Upper lobe of left lung (tissue), 6 donors: ENCODE measurements around the gene KLHL40. TPM values are rescaled to one million over a fixed set of nuclear protein-coding genes. Genes with fewer than 3 reads are reported as not detected.

Experiments used
- ATAC-seq, 2 donors: fragments of 200-7000 bp; cut with Tn5 transposase; one replicate each; pipeline ENCODE4 v1.9.1; 2022; ENCODE audit warnings: mild to moderate bottlenecking in 2 of 2, moderate library complexity in 2 of 2; ENCODE audit not compliant: low FRiP score in 2 of 2
- DNase-seq, 2 donors: peaks; one replicate each; pipeline ENCODE4 v3.0.0-alpha.2; 2019 to 2020
- H3K27ac ChIP-seq, 4 donors: fragments of 200-600 bp; sonication (generic); one replicate each; pipeline ENCODE4 v1.5.1; 2016 to 2019
- H3K27me3 ChIP-seq, 4 donors: fragments of 200-600 bp; sonication (generic); one replicate each; pipeline ENCODE4 v1.5.1; 2017 to 2019
- H3K36me3 ChIP-seq, 4 donors: fragments of 200-600 bp; sonication (generic); one replicate each; pipeline ENCODE4 v1.5.1; 2016 to 2019
- H3K4me1 ChIP-seq, 4 donors: fragments of 200-600 bp; sonication (generic); one replicate each; pipeline ENCODE4 v1.5.1; 2018 to 2019
- H3K4me3 ChIP-seq, 4 donors: fragments of 200-600 bp; sonication (generic); one replicate each; pipeline ENCODE4 v1.5.1; 2017 to 2019; ENCODE audit warnings: mild to moderate bottlenecking in 2 of 4, moderate library complexity in 1 of 4
- H3K9me3 ChIP-seq, 4 donors: fragments of 200-600 bp; sonication (generic); one replicate each; pipeline ENCODE4 v1.5.1; 2018 to 2019
- EP300 ChIP-seq, 4 donors: sonication (generic); formaldehyde crosslinking; IDR thresholded peaks; one replicate each; pipeline ENCODE4 v1.5.1; 2017; ENCODE audit warnings: antibody characterized with exemption in 4 of 4, control low read depth in 2 of 4
- POLR2A ChIP-seq, 4 donors: fragments of 450-650 bp; IDR thresholded peaks; one replicate each; pipeline ENCODE4 v1.5.1; 2016 to 2017; ENCODE audit warnings: antibody characterized with exemption in 4 of 4, mild to moderate bottlenecking in 2 of 4
- POLR2AphosphoS5 ChIP-seq, 2 donors: sonication (generic); formaldehyde crosslinking; IDR thresholded peaks; one replicate each; pipeline ENCODE4 v1.5.1; 2017; ENCODE audit warnings: antibody characterized with exemption in 2 of 2
- WGBS, 2 donors: methylation state at CpG; one replicate each; pipeline ENCODE4 v1.1.5; 2017 to 2018; 5-methylcytosine and 5-hydroxymethylcytosine counted together
- total RNA-seq, 6 donors: library from RNA; depleted of rRNA in 4 of 6; stranded (reverse); fragments of >200 nt in 4 of 6; gene quantifications; one replicate each; pipeline versions ENCODE4 v1.1.0 to v1.2.1, GENCODE V29; 2016 to 2021
- TF ChIP-seq, protein P1 (sequence below), 6 experiments: fragments of 450-650 bp in 4 of 6; fragments of 200-600 bp in 2 of 6; sonication (generic) in 2 of 6; IDR thresholded peaks; one replicate each; pipeline ENCODE4 v1.5.1; 2016 to 2019; ENCODE audit warnings: antibody characterized with exemption in 6 of 6
- donor health status: DM: no; HTN: no; CAD: no; lungs with moderate emphysema.
- donor health status: DM: no; HTN: yes; CAD: no; lungs with severe emphysema.

Gene KLHL40
- total RNA-seq, 6 donors from 2014 or later = not detected

DNA sequence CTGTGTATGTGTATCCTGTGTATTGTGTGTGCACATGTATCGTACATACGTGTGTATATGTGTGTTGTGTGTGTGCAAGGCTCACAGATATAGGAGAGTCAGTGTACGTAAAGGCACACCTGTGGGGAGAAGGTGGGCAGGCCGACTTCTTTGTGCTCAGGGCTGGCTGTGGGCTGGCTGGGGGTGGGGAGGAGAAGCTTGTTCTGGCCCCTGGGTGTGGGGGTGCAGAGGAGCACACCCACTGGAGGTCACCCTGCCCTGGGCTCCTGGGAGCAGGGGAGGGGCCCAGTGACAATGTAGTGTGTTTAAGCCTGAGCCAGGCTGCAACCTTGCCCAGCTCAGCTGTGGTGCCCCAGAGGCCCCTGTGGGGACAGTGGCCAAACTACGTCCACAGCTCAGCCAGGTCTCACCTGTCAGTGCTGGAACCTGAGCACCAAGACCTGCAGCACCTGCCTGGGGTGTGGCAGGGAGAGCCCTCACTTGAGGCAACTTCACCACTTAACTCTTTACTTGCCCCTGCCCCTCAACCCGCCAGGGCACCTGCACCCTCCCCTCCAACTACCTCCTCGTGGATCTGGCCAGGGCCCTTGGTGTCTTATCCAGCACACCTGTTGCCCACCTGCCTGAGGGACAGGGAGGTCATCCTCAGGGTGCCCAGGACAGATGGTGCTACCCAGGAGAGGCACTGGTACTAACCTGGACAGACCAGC, 19.9 kb downstream of the KLHL40 start:
- WGBS, 2 donors = 75 to 77% methylated on average over 5 to 7 of the region's 7 CpGs
- no peaks in the 10 kb centered on the region for H3K9me3 ChIP-seq
- H3K27ac ChIP-seq = no peak overlapping the region
- H3K27me3 ChIP-seq = no peaks in the 10 kb centered on the region
- peak in 1 of 2 donors; percentile 15 for DNase-seq
- no peak for TF ChIP-seq EP300 (IDR thresholded peaks at IDR 0.05)
- TF ChIP-seq POLR2A (IDR thresholded peaks at IDR 0.05) = no peak
- TF ChIP-seq, protein P1, sequence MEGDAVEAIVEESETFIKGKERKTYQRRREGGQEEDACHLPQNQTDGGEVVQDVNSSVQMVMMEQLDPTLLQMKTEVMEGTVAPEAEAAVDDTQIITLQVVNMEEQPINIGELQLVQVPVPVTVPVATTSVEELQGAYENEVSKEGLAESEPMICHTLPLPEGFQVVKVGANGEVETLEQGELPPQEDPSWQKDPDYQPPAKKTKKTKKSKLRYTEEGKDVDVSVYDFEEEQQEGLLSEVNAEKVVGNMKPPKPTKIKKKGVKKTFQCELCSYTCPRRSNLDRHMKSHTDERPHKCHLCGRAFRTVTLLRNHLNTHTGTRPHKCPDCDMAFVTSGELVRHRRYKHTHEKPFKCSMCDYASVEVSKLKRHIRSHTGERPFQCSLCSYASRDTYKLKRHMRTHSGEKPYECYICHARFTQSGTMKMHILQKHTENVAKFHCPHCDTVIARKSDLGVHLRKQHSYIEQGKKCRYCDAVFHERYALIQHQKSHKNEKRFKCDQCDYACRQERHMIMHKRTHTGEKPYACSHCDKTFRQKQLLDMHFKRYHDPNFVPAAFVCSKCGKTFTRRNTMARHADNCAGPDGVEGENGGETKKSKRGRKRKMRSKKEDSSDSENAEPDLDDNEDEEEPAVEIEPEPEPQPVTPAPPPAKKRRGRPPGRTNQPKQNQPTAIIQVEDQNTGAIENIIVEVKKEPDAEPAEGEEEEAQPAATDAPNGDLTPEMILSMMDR (IDR thresholded peaks at IDR 0.05) = no peak
- no peak for TF ChIP-seq POLR2AphosphoS5 (IDR thresholded peaks at IDR 0.05)
- ATAC-seq = no peak
- no peaks in the 10 kb centered on the region for H3K36me3 ChIP-seq
- no peak overlapping the region for H3K4me3 ChIP-seq
- H3K4me1 ChIP-seq = peaks cover 0 to 6% (median 0%) of the 10 kb centered on the region in 4 donors

DNA sequence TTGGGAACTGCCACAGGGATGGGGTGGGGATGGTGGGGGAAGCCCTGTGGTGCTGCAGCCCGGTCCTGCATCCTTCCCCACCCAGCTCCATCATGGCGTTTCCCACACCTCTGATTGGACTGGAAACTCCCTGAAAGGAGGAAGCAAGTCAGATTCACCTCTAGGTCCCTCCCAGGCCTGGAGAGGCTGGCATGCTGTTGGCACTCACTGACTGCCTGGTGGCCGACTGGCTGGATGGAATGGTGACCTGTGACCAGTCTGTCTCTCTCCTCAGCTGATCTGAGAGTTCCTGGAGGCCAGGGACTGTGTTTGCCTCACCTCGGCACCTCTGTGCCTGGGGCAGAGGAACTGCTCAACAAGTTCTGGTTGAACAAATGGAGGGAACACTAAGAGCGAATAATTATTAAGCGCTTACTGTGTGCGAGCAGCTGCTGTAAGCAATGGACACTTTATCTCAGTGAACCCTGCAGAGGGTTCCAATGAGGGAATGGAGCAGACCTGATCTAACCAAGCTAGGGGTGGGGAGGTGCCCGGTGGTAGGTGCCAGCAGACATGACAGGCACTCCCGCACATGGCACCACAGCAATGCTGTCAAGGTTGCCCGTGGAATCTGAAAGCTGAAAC, 20.7 kb downstream of the KLHL40 start:
- H3K27me3 ChIP-seq = no peaks in the 10 kb centered on the region
- H3K4me1 ChIP-seq = peaks cover 0 to 6% (median 0%) of the 10 kb centered on the region in 4 donors
- H3K27ac ChIP-seq = no peak overlapping the region
- no peak for ATAC-seq
- H3K9me3 ChIP-seq = no peaks in the 10 kb centered on the region
- TF ChIP-seq POLR2A (IDR thresholded peaks at IDR 0.05) = no peak
- TF ChIP-seq, protein P1 (IDR thresholded peaks at IDR 0.05) = no peak
- TF ChIP-seq EP300 (IDR thresholded peaks at IDR 0.05) = no peak
- no peak for TF ChIP-seq POLR2AphosphoS5 (IDR thresholded peaks at IDR 0.05)
- DNase-seq = peak in 1 of 2 donors; percentile 12
- H3K4me3 ChIP-seq = no peak overlapping the region
- 78 to 79% methylated on average over 9 to 10 of the region's 10 CpGs for WGBS, 2 donors
- no peaks in the 10 kb centered on the region for H3K36me3 ChIP-seq

DNA sequence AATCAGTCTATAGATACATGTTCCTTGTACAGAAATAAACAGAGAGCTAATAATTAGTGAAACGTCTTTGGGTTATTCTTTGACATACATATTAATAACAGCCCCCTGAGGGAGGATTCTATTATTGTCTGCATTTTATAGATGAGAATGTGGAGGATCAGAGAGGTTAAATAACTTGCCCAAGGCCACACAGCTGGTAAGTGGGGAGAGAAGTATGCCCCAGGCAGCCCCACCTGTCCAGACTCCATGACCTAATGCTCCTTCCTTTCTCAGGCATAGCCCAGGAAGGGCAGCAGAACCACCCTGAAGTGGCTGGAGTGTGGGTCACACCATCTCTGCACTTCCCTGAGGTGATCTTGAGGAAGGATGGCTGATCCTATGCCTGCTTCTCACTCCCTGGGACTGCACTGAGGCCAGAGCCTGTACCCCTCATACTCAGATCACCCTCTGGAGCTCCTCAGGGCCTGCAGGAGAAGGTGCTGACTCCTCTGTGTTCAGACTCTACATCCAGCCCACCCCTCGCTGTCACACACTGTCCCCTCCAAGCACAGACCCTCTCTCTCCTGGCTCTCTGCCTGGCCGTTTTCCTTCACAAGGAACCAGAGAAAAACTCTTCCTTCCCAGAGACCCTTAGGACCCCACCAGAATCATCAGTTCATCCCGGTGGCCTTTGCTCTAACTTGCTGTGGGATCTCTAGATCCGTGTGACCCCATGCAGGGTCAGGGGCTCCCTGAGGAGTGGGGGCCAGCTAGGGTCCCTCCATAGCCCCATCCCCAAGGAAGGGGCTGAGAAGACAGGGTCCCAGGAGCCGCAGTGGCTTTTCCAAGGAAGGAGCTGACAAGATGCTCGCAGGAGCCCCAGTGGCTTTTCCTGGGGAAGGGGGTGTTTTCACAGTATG, 21.6 kb downstream of the KLHL40 start:
- Histone ChIP-seq H3K27ac (no peak overlapping the region), H3K9me3 (no peaks in the 10 kb centered on the region), H3K4me3 (no peak overlapping the region), H3K4me1 (no peaks in the 10 kb centered on the region), H3K27me3 (no peaks in the 10 kb centered on the region), H3K36me3 (no peaks in the 10 kb centered on the region)
- TF ChIP-seq, protein P1 (IDR thresholded peaks at IDR 0.05) = no peak
- TF ChIP-seq EP300 (IDR thresholded peaks at IDR 0.05) = no peak
- TF ChIP-seq POLR2A (IDR thresholded peaks at IDR 0.05) = no peak
- no peak for TF ChIP-seq POLR2AphosphoS5 (IDR thresholded peaks at IDR 0.05)
- ATAC-seq (no peak), DNase-seq (peak in 1 of 2 donors; percentile 6)
- WGBS, 2 donors = 75 to 77% methylated on average over 6 to 7 of the region's 7 CpGs

DNA sequence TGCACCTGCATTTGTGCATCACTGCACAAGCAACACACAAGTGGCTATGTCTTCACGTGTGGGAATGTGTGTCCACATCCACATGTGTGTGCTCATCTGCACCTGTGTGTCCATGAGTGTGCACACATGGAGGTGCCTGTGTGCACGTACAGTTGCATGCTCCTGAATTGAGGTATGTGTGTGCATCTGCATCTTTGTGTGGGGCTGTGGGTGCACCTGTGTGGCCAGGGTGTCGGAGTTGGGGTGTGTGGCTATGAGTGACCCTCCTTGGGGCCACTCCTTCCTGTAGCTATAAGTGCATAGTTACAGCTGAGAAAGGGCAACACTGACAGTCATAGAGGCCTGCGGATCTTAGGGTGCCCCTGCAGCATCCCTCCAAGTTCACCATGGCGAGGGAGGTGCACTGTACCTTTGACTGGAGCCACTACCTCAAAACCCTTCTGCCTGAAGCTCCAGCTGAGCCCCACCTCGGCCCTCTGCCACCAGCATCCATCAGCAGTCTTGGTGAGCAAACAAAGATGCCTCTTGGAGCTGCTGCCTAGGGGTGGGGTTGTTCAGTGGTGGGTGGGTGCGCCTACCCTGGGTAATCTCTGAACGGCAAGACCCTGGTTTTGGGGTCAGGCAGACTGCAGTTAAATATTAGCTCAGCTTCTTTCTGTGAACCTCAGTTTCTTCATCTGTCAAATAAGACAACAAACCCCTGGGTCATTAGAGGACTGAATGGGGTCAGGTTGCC, 22.5 kb downstream of the KLHL40 start:
- H3K4me3 ChIP-seq = no peak overlapping the region
- DNase-seq (peak in 1 of 2 donors; percentile 8), ATAC-seq (no peak)
- no peaks in the 10 kb centered on the region for H3K36me3 ChIP-seq
- no peaks in the 10 kb centered on the region for H3K9me3 ChIP-seq
- WGBS, 2 donors = 67 to 78% methylated on average over 5 to 8 of the region's 8 CpGs
- no peak overlapping the region for H3K27ac ChIP-seq
- no peaks in the 10 kb centered on the region for H3K27me3 ChIP-seq
- TF ChIP-seq POLR2A (IDR thresholded peaks at IDR 0.05) (no peak), EP300 (IDR thresholded peaks at IDR 0.05) (no peak), POLR2AphosphoS5 (IDR thresholded peaks at IDR 0.05) (no peak)
- TF ChIP-seq, protein P1 (IDR thresholded peaks at IDR 0.05) = no peak
- H3K4me1 ChIP-seq = no peaks in the 10 kb centered on the region
